HepG2 (cell line): ENCODE data around the gene YY1. TPM values are rescaled to one million over a fixed set of nuclear protein-coding genes. Genes with fewer than 3 reads are reported as not detected.

Experiments
- ASH2L ChIP-seq: fragments of 300-600, 200-600 bp; sonication (generic); IDR thresholded peaks from 2 replicates; pipeline ENCODE4 v1.7.0; 2017; ENCODE audit warnings: low read depth, mild to moderate bottlenecking, moderate library complexity, mixed read lengths, low read length; ENCODE audit not compliant: insufficient read length
- BORCS8-MEF2B ChIP-seq: sonication (generic); formaldehyde crosslinking; IDR thresholded peaks from 2 replicates; pipeline ENCODE4 v1.8.0; 2022; ENCODE audit warnings: mild to moderate bottlenecking, missing genetic modification reagents
- PRPF4 ChIP-seq: fragments of 200-400 bp; formaldehyde crosslinking; IDR thresholded peaks from 2 replicates; pipeline ENCODE4 v1.6.1; 2016; ENCODE audit warnings: low read length, low read depth; ENCODE audit not compliant: poor library complexity, severe bottlenecking
- SIN3A ChIP-seq: IDR thresholded peaks from 2 replicates; pipeline ENCODE4 v1.6.1; 2011; ENCODE audit warnings: low read depth, mild to moderate bottlenecking, control low read depth, low read length, borderline replicate concordance
- ZBTB40 ChIP-seq, 2 experiments: fragments of 450-650 bp in 1 of 2; sonication (generic) in 1 of 2; formaldehyde crosslinking in 1 of 2; IDR thresholded peaks; 2 replicates each; pipeline versions ENCODE4 v1.6.1 to v1.8.0; 2016 to 2022; ENCODE audit warnings: antibody characterized with exemption in 1 of 2, mild to moderate bottlenecking in 1 of 2, missing genetic modification reagents in 1 of 2
- ZNF207 ChIP-seq: fragments of 450-650 bp; IDR thresholded peaks from 2 replicates; pipeline ENCODE4 v1.6.1; 2016; ENCODE audit warnings: antibody characterized with exemption, borderline replicate concordance
- ZNF362 ChIP-seq: sonication (generic); formaldehyde crosslinking; IDR thresholded peaks from 2 replicates; pipeline ENCODE4 v1.4.0; 2020; ENCODE audit warnings: missing genetic modification reagents, mild to moderate bottlenecking, borderline replicate concordance
- ZNF83 ChIP-seq: sonication (generic); formaldehyde crosslinking; IDR thresholded peaks from 2 replicates; pipeline ENCODE4 v1.4.0; 2020; ENCODE audit warnings: missing genetic modification reagents, mild to moderate bottlenecking, borderline replicate concordance
- polyA plus RNA-seq, 8 experiments: library from polyadenylated mRNA; depleted of rRNA in 3 of 8; stranded (reverse) in 7 of 8; unstranded in 1 of 8; fragments of >200 nt; fragmentation: Illumina TruSeq in 4 of 8; extraction: Trizol in 4 of 8; gene quantifications; 2 replicates each; pipeline versions ENCODE4 v1.2.1 to v1.2.3, GENCODE V29; 2011 to 2016; ENCODE audit warnings: low read depth in 4 of 8, missing spikeins in 1 of 8, mixed read lengths in 1 of 8; ENCODE audit not compliant: insufficient read depth in 1 of 8
- total RNA-seq, 5 experiments: library from RNA; depleted of rRNA; stranded (reverse); fragments of >200 nt; fragmentation: Illumina TruSeq; extraction: Trizol; gene quantifications; 2 replicates each; pipeline ENCODE4 v1.2.3, GENCODE V29; 2016; ENCODE audit warnings: low read depth in 1 of 5
- TF ChIP-seq, protein P1 (sequence below): sonication (generic); formaldehyde crosslinking; IDR thresholded peaks from 2 replicates; pipeline ENCODE4 v1.4.0; 2020; ENCODE audit warnings: mild to moderate bottlenecking, missing genetic modification reagents, borderline replicate concordance
- TF ChIP-seq, protein P2 (sequence below): fragments of 450-650 bp; IDR thresholded peaks from 2 replicates; pipeline ENCODE4 v1.6.1; 2017

The YY1 gene
- total and polyA plus RNA-seq, 2 of the 13 experiments (the other 11 are each of a cell fraction or from before 2014, with no cell fraction given) = 29.4 to 68.1 TPM

DNA sequence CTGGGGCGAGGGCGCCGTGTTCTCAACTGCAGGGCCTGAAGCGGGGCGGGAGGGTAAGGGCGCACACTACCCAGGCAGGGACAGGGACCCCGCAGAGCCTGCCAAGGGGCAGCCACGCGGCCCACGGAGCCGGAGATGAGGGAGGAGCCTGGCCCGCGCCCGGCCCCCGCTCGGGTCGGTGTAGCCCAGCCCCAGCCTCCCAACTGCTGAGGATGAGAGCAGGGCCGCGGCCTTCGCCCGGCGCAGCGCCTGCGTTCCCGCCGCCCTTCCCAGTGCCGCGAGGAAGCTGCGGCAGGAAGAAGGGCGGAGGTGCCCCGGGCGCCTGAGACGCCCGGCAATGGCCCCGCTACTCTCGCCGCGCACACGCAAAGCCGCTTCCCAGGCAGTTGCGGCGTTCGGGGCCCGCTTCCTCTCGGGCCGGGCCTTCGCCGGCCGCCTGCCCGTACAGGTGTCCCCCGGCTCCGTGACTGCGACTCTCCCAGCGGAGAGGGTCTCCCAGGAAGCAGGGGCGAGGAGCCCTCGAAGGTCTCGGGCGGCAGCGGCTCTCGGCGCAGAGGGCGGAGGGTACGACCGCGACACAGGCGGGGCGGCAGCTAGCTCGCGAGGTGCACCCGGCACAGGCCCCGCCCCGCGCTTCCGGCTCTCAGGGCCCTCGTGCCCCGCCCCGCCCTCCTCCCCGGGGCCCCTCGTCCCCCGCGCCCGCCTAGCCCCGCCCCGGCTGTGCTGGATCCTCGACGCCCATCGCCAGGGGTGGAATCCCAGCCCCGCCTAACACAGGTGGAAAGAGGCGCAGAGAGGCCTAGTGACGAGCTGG, 24.8 kb upstream of the YY1 start (continued):
- TF ChIP-seq ZBTB40 (IDR thresholded peaks at IDR 0.05) (no peak), ZBTB40 (CRISPR knock-in tag; IDR thresholded peaks at IDR 0.05) (no peak), ASH2L (peak; percentile 75), PRPF4 (no peak), ZNF207 (no peak), ZNF83 (CRISPR knock-in tag) (0 out of 2 replicates have a peak, but pooled peaks have one; percentile 39), SIN3A (peak; percentile 29; the same call in 1 of the 2 replicates), BORCS8-MEF2B (CRISPR knock-in tag) (peak; percentile 87; the same call in 1 of the 2 replicates), ZNF362 (no peak)
- TF ChIP-seq, protein P1, sequence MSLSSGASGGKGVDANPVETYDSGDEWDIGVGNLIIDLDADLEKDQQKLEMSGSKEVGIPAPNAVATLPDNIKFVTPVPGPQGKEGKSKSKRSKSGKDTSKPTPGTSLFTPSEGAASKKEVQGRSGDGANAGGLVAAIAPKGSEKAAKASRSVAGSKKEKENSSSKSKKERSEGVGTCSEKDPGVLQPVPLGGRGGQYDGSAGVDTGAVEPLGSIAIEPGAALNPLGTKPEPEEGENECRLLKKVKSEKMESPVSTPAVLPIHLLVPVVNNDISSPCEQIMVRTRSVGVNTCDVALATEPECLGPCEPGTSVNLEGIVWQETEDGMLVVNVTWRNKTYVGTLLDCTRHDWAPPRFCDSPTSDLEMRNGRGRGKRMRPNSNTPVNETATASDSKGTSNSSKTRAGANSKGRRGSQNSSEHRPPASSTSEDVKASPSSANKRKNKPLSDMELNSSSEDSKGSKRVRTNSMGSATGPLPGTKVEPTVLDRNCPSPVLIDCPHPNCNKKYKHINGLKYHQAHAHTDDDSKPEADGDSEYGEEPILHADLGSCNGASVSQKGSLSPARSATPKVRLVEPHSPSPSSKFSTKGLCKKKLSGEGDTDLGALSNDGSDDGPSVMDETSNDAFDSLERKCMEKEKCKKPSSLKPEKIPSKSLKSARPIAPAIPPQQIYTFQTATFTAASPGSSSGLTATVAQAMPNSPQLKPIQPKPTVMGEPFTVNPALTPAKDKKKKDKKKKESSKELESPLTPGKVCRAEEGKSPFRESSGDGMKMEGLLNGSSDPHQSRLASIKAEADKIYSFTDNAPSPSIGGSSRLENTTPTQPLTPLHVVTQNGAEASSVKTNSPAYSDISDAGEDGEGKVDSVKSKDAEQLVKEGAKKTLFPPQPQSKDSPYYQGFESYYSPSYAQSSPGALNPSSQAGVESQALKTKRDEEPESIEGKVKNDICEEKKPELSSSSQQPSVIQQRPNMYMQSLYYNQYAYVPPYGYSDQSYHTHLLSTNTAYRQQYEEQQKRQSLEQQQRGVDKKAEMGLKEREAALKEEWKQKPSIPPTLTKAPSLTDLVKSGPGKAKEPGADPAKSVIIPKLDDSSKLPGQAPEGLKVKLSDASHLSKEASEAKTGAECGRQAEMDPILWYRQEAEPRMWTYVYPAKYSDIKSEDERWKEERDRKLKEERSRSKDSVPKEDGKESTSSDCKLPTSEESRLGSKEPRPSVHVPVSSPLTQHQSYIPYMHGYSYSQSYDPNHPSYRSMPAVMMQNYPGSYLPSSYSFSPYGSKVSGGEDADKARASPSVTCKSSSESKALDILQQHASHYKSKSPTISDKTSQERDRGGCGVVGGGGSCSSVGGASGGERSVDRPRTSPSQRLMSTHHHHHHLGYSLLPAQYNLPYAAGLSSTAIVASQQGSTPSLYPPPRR = peak; percentile 41; the same call in 1 of the 2 replicates
- TF ChIP-seq, protein P2, sequence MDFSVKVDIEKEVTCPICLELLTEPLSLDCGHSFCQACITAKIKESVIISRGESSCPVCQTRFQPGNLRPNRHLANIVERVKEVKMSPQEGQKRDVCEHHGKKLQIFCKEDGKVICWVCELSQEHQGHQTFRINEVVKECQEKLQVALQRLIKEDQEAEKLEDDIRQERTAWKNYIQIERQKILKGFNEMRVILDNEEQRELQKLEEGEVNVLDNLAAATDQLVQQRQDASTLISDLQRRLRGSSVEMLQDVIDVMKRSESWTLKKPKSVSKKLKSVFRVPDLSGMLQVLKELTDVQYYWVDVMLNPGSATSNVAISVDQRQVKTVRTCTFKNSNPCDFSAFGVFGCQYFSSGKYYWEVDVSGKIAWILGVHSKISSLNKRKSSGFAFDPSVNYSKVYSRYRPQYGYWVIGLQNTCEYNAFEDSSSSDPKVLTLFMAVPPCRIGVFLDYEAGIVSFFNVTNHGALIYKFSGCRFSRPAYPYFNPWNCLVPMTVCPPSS = no peak
